ENCODE data around the gene DNAI2. TPM values are rescaled to one million over a fixed set of nuclear protein-coding genes. Genes with fewer than 3 reads are reported as not detected.

The DNAI2 gene
- total and polyA plus RNA-seq, 12 donors = 0.06 to 0.26 (median 0.14) TPM; not detected in 9

GRCh38 chr17:74335529-74336062 lies 61.6 kb downstream of the DNAI2 start:
- intact Hi-C loops (cut with DNase I) = no loop called here
- Histone ChIP-seq H3K27ac (no peak overlapping the region), H3K4me1 (replicated peaks in 1 of 2) (no peaks in the 10 kb centered on the region), H3K4me3 (no peak overlapping the region), H3K36me3 (replicated peaks in 1 of 2) (no peaks in the 10 kb centered on the region), H3K27me3 (no peaks in the 10 kb centered on the region), H3K9me3 (replicated peaks in 1 of 3) (no peaks in the 10 kb centered on the region)
- no peak for DNase-seq
- TF ChIP-seq CTCF (IDR thresholded peaks at IDR 0.05) (no peak), POLR2A (IDR thresholded peaks at IDR 0.05) (no peak)
- WGBS, 4 donors = 76 to 92% (median 84%) methylated on average over 3 to 5 of the region's 5 CpGs

GRCh38 chr17:74336307-74336706 lies 62.3 kb downstream of the DNAI2 start:
- intact Hi-C loops (cut with DNase I) = no loop called here
- no peak overlapping the region for H3K27ac ChIP-seq

DNA sequence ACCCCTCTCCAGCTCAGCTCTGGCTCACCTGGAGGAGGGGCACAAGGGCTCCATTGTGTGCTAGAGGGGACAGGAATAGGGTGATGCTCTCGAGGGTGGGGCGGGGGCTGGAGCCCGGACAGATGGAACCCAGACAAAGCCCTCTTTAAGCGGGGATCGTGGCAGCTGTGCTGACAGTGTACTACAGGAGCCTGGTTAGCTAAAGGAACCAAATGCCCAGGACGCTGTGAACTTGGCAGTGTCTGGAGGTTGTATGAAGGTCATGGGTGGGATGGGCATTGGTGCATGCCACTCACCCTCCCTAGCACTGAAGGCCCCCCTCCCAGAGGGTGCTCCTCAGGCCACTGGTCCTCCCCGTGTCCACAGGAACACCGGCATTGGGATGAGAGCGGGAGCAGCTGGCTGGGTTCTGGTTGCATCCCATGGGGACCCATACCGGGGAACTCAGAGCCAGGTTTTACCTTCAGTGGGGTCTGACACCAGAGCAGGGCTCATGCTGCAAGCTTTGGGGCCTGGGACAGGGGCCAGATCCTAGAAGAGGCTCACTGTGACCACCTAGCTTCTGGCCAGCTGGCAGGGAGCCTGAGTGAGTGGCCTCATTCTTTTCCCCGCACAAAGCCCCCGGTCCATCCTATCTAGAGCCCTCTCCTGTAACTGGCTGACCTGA lies 63.9 kb downstream of the DNAI2 start:
- no peaks in the 10 kb centered on the region for H3K4me1 ChIP-seq (replicated peaks in 1 of 2)
- H3K36me3 ChIP-seq (replicated peaks in 1 of 2) = no peaks in the 10 kb centered on the region
- 59 to 79% (median 73%) methylated on average over 3 to 12 of the region's 12 CpGs for WGBS, 4 donors
- TF ChIP-seq CTCF (IDR thresholded peaks at IDR 0.05) (no peak), POLR2A (IDR thresholded peaks at IDR 0.05) (no peak)
- DNase-seq = no peak
- no peaks in the 10 kb centered on the region for H3K9me3 ChIP-seq (replicated peaks in 1 of 3)
- H3K27me3 ChIP-seq = no peaks in the 10 kb centered on the region
- intact Hi-C loops (cut with DNase I) = no loop called here
- no peak overlapping the region for H3K27ac ChIP-seq
- H3K4me3 ChIP-seq = no peak overlapping the region

More at GRCh38 chr17:74336307-74336706, 62.3 kb downstream of the DNAI2 start:
- no peak for DNase-seq
- Histone ChIP-seq H3K36me3 (replicated peaks in 1 of 2) (no peaks in the 10 kb centered on the region), H3K27me3 (no peaks in the 10 kb centered on the region), H3K4me3 (no peak overlapping the region), H3K4me1 (replicated peaks in 1 of 2) (no peaks in the 10 kb centered on the region), H3K9me3 (replicated peaks in 1 of 3) (no peaks in the 10 kb centered on the region)
- 69 to 78% (median 74%) methylated on average over 5 to 7 of the region's 7 CpGs for WGBS, 4 donors
- no peak for TF ChIP-seq CTCF (IDR thresholded peaks at IDR 0.05)
- no peak for TF ChIP-seq POLR2A (IDR thresholded peaks at IDR 0.05)

GRCh38 chr17:74339537-74340195 lies 65.6 kb downstream of the DNAI2 start:
- no peak overlapping the region for H3K27ac ChIP-seq
- no peaks in the 10 kb centered on the region for H3K4me1 ChIP-seq (replicated peaks in 1 of 2)
- WGBS, 4 donors = 82 to 92% (median 86%) methylated on average over 8 to 19 of the region's 19 CpGs
- intact Hi-C loops (cut with DNase I) = no loop called here
- H3K36me3 ChIP-seq (replicated peaks in 1 of 2) = no peaks in the 10 kb centered on the region
- no peaks in the 10 kb centered on the region for H3K9me3 ChIP-seq (replicated peaks in 1 of 3)
- TF ChIP-seq POLR2A (IDR thresholded peaks at IDR 0.05) = no peak
- no peak for DNase-seq
- H3K27me3 ChIP-seq = no peaks in the 10 kb centered on the region
- no peak overlapping the region for H3K4me3 ChIP-seq
